Stimulated activated CD4-positive, alpha-beta T cell treated with anti-CD3 and anti-CD28 coated beads, TNF-alpha, amount 100 ng/mL, for 48 hours (primary cell): ENCODE results near the gene RIPOR2.
"Not testable (repeated sequence)": the region's sequence is repeated elsewhere in the genome, so short reads cannot be mapped to it uniquely, and the experiment has no call there.

Experiments
- DNase-seq, 3 donors: peaks; one replicate each; pipeline ENCODE4 v3.0.0-alpha.2; 2020; ENCODE audit warnings: low read depth in 3 of 3

The RIPOR2 gene

GRCh38 chr6:24951811-24952299 lies 16.1 kb upstream of the RIPOR2 start:
- no peak for DNase-seq

DNA sequence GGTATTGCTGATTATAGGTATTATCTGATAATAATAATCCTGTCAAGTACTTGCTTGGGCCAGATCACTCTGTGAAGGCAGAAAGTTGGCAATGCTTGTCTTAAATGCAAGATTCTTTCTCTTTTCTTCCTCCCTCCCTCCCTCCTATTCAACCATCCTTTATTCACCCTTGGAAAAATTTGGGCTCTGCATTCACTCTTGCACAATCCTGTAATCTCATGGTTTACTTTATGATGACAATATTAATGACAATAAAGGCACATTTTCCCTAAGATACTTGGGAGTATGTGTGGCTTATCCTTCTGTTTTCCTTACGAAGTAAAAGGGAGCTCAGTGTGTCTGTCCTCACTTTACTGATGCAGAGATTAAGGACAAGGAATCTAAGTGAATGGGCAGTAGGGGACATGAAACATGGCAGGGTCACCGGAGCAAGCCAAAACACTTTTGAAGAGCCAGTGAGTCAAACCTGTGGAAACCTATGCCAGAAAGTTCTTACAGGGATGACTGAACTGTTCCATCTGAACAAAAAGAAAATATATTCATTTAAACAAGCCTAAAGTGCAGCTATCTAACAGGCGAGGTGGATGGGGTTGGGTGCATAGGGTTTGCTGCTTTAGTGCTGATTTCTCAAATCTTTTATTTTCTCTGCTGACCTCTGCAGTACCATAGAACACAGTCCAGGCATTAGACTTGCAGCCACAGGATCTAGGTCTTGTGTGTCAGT lies 14.6 kb upstream of the RIPOR2 start:
- no peak for DNase-seq

- no peak for DNase-seq
These were observed 13.3 kb upstream of the RIPOR2 start for GRCh38 chr6:24949020-24949569.

- DNase-seq: not testable (repeated sequence)
These were observed 12.5 kb upstream of the RIPOR2 start for GRCh38 chr6:24948261-24948660.

DNA sequence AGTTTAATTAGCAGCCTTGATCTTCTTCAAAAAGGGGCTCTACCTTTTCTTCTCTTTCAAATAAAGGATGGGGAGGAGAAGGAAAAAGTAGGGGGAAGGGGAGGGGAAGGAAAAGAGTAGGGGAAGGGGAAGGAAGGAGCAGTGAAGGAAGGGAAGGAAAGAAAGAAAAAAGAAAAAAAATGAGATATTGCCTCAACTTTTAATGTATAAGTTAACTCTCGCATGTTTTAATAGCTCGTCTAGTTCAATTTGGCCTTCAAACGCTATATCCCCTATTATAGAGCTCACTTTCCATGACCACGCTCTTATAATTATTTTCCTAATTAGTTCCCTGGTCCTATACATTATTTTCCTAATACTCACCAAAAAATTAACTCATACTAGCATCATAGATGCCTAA lies 11.9 kb upstream of the RIPOR2 start:
- DNase-seq: no peak

DNA sequence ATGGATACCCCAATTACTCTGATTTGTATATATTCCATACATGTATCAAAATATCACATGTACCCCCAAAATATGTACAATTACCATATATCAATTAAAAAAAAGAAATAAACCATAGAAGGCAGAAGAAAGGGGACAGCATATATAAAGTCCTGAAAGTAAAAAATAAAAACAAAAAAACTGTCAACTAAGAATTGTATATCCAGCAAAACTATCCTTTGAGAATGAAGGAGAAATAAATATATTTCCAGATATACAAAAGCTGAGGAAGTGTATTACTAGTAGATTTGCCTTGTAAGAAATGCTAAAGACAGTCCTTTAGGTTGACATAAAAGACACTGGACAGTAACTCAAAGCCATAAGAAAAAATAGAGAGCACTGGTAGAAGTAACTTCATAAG lies 9.3 kb upstream of the RIPOR2 start:
- no peak for DNase-seq

DNA sequence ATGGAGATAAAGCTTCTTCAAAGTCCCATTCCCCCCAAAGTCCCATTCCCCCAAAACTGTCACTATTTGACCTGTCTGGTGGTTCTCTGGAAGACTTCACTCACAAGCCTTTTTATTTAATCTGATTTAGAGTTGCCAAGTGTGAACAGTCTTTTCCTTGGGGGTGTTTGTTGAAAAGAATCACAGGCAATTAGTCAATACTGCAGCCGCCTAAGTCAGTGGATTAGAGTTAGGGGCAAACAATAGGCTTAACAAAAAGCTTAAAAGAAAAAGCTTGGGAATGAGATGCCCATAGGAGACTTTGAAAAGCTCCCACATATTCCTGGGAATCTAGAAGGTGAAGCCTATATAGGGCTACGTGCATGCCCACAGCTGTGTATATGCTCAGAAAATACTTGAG lies 8.0 kb upstream of the RIPOR2 start:
- no peak for DNase-seq

GRCh38 chr6:24940311-24940917 lies 4.7 kb upstream of the RIPOR2 start:
- DNase-seq: no peak

- DNase-seq: no peak
These were observed 1.0 kb upstream of the RIPOR2 start for GRCh38 chr6:24936641-24937317.

DNA sequence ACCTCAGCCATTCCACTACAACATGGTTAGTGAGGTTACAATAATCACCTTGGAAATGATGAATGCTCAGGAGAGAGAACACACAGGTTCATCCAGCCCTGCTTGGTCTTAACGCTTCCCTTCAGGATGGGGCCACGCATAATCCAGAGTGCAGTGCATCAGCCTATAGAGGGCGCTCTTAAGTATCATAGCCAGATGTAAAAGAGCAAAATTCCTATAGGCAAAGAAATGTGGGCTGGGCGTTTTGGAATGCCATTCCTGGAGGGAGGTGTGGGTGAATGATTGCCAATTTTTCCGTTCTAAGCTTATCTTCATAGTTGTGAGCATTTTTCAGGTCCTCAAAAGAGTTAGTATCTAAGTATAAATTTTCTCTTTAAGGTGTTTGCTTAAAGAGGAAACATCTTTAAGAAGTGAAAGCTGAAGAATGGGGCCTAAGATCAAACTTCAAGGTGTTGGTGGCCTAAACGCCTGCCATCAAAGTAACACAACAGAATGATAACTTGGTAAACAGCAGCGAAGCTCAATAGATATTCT lies 1.8 kb downstream of the RIPOR2 start:
- no peak for DNase-seq

GRCh38 chr6:24933266-24933665 lies 2.5 kb downstream of the RIPOR2 start:
- no peak for DNase-seq

GRCh38 chr6:24932832-24933231 lies 2.9 kb downstream of the RIPOR2 start:
- DNase-seq: no peak

GRCh38 chr6:24931718-24932691 lies 3.8 kb downstream of the RIPOR2 start:
- no peak for DNase-seq

DNA sequence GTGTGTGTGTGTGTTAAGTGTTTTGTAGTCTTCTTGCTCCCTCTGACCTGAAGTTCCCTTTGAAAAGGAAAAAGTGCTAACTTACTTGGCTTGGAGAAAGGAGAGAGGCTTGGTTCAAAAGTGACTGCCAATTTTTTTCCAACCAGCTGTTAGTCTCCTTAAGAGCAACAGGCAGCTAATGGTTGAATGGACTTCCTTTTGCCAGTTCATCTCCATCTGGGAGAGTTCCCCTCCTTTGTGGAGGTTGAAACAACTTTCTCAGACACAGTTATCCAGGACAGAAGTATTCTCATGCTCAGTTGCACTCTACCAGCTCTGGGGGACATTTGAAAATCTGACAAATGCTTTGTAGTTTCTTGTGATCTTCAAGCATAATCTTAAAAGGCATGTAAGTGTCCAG lies 4.5 kb downstream of the RIPOR2 start:
- DNase-seq: no peak

GRCh38 chr6:24930431-24930871 lies 5.3 kb downstream of the RIPOR2 start:
- DNase-seq: no peak

GRCh38 chr6:24929242-24929641 lies 6.5 kb downstream of the RIPOR2 start:
- no peak for DNase-seq

DNA sequence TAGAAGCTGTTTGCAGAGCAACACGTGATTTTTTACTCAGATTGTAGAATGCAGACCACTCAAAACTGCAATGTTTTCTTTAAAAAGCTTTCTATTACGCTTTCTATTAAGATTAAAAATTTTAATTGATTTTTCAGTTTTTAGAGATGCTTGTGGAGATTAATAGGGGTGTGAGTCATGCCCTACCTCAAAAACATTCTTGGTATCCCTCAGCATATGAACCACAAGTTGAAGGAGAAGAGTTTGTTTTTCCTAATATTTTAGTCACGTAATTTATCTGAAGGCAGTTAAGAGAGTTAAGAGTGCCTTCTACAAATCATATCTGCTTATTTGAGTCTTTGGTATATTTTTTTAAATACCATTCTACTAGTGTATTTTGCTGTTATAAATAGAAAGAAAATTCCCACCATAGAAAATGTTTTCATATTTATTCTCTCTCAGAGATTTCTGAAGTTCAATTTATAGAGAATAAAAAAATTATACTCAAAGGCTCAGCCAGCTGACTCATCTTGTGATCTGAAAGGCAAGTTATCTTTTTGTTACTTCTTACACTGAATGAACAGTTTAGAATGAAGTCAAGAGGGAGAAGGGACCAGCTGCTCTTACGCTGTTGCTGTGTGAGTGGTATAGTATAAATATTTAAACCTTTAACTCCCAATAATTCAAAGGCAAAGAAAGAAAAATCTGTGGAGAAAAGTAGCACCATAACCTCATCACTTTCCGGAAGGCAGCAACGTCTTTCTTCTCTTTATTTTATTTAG lies 7.6 kb downstream of the RIPOR2 start:
- no peak for DNase-seq

- no peak for DNase-seq
These were observed 8.3 kb downstream of the RIPOR2 start for GRCh38 chr6:24927277-24927955.

GRCh38 chr6:24926647-24927046 lies 9.1 kb downstream of the RIPOR2 start:
- not testable (repeated sequence) for DNase-seq

DNA sequence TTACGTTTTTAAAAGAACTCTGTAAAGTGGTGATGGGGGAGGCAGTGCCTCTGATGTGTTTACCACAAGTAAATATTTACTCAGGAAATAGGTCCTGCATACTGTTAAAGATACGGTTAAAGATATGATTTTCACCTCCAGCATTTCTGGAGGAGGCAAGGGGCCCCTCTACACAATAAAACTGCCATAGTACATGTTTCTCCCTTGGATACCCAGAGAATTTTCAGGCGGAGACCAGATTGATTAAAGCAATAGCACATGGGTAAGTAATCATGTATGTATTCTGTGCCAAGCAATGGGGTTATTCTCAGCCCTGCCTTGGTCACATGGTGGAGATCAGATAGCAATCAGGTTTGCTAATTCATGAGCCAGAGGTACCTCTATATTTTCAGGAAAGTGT lies 9.6 kb downstream of the RIPOR2 start:
- no peak for DNase-seq
